Mononuclear cell (primary cell): ENCODE results near the gene RASL12. TPM values are rescaled to one million over a fixed set of nuclear protein-coding genes. Genes with fewer than 3 reads are reported as not detected.
"Not testable (repeated sequence)": the region's sequence is repeated elsewhere in the genome, so short reads cannot be mapped to it uniquely, and the experiment has no call there.

Source experiments
- H3K27me3 ChIP-seq: 2 replicates; pipeline ENCODE4 v1.6.0; 2011; ENCODE audit warnings: low read length, control low read depth; ENCODE audit not compliant: insufficient read depth
- H3K4me1 ChIP-seq: 2 replicates; pipeline ENCODE4 v1.5.1; 2011; ENCODE audit warnings: mild to moderate bottlenecking, low read length, control low read depth; ENCODE audit not compliant: insufficient read depth
- H3K4me3 ChIP-seq: 2 replicates; pipeline ENCODE4 v1.5.1; 2011; ENCODE audit warnings: mild to moderate bottlenecking, low read length, moderate library complexity
- H3K9me3 ChIP-seq: 2 replicates; pipeline ENCODE4 v1.5.1; 2011; ENCODE audit warnings: low read depth, mild to moderate bottlenecking, control low read depth, low read length
- total RNA-seq: library from RNA; depleted of rRNA; stranded (reverse); fragments of >200 nt; gene quantifications from one replicate; pipeline ENCODE4 v1.2.3, GENCODE V29; 2012

The RASL12 gene
- total RNA-seq, 1 donor = not detected

DNA sequence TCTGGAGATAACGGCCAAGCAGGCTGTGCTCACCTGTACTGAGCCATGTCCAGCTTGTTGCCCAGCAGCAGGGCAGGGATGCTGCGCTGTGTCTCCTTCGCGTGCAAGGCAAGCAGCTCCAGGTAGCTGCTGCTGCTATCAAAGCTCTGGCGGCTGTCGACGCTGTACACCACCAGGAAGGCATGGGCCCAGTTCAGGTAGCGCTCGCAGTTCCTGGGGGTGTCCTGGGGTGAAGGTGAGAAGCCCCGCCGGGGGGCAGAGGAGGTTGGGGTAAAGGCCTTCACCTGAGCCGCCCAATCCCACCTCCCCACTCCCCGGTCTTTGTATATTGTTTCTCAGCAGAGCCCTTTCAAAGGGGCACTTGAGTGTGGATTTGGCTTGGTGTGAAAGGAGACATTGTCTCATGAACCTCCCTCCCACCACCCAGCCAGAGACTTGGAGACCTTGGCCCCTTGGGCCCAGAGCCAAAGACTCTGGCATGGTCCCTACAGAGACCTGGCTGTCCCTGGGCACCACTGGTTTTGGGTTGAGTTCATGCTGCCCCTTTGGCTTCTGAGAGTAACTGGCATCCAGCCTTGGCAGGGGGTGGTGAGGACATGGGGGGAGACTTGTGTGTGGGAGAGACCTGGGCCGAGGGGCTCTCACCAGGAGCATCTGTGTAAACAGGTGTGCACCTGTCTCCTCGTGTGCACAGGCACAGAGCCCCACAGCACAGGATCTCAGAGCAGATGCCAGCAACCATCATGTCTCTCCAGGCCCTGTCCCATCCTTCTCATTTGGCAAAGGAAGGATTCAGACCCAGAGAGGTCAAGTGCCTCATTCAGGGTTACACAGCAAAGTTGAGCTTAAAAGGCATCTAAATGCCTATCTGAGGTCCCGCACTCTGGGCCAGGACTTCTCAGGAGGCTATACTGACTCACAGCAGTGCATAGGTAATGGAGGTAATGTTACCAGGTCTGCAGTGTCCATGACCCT, 9.1 kb downstream of the RASL12 start:
- no peak overlapping the region for H3K4me3 ChIP-seq
- no peaks in the 10 kb centered on the region for H3K27me3 ChIP-seq
- H3K9me3 ChIP-seq = no peaks in the 10 kb centered on the region
- no peaks in the 10 kb centered on the region for H3K4me1 ChIP-seq

DNA sequence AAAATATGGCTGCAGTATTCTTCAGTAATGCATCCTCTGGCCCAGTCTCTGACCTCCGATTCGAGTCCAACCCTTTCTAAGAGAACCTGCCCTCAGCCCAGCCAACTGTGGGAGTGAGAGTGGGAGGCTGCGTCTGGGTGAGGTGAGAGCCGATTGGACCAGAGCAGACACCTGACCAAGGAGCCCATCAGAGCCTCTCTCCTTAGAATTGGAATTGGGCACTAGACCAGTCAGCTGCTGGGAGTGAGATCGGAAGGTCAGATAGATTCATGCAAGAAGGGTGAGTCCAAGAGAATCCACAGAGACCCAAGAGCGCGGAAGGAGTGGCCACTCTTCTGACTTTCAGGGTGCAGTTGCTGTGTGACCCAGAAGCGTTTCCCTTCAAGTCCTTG, 10.2 kb downstream of the RASL12 start:
- Histone ChIP-seq H3K9me3 (no peaks in the 10 kb centered on the region), H3K4me3 (no peak overlapping the region), H3K4me1 (no peaks in the 10 kb centered on the region), H3K27me3 (no peaks in the 10 kb centered on the region)

DNA sequence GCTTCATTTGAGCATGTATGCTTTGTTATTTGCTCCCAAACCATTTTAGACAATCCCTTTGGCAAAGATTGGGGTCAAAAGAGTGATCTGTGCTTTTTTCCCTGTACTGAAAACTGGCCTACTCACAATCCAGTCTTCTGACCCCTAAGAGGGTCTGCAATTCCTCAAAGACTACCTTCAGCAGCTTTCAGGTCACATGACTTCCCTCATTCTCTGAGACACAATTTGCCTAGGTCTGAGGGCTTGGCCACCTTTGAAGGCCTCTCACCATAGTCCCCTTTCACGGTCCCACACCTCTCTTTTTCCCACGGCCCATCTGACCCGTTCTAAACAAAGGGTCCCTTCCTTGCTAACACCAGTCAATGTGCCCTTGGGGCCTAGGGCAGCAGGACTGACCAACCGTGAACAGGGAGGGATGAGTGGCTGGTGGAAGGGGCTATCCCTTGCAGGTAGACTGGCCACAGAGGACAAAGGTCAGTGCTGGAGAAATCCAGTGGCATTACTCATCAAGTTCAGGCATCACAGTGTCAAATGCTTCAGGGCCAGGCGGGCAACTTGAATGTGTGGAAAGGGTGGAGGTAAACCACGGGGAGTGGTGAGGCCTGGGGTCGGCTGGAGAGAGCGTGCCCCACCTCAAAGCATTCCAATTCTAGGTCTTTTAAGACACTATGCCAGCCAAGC, 10.8 kb downstream of the RASL12 start:
- H3K27me3 ChIP-seq = no peaks in the 10 kb centered on the region
- H3K4me1 ChIP-seq = no peaks in the 10 kb centered on the region
- no peak overlapping the region for H3K4me3 ChIP-seq
- H3K9me3 ChIP-seq = no peaks in the 10 kb centered on the region

DNA sequence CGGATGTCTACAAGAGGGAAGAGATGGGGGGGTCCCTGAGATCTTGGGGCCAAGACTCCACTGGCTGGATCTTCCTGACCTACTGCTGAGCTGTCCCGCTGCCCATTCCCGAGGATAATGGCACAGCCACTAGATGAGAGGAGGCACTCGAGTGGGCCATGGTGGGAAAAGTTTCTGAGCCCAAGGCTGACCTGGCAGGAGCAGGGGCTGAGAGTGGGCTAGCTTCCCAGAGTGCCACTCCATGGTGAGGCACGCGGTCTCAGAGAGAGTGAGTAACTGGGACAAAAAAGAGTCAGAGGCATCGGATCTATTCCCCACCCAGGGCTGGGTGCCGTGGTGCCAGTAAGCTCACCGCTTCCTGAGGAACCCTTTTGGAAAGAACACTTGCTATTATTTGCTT, 11.7 kb downstream of the RASL12 start:
- no peaks in the 10 kb centered on the region for H3K9me3 ChIP-seq
- no peak overlapping the region for H3K4me3 ChIP-seq
- H3K27me3 ChIP-seq = no peaks in the 10 kb centered on the region
- H3K4me1 ChIP-seq = no peaks in the 10 kb centered on the region

DNA sequence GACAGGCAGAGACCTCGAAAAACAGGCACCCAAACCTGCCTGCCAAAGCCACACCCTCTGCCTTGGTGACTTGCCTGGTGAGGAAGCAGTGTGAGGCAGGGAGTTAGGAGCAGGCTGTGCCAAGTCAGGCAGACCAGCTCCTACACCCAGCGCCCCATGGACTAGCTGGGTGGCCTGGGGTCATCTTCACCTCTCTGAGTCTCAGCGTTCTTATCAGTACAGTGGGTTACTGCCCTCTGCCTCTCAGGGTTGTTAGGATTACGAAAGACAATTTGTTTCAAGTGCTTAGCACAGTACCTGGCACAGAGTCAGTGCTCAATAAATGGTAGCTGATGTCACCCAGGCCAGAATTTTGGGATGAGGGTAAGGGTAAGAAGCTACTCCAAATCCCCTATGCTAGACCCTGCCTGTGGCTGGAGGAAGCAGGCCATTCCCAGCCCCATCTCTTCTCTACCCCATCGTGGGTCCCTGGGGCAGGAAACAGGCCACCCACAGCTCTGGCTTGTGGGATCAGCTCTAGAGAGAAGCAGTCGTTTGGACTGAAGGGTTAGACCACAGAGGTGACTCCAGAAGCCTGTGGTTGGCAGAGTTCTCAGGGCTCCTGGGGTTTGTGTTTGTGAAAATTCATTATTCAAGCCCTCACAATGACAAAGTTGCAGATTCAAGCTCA, 12.5 kb downstream of the RASL12 start:
- no peaks in the 10 kb centered on the region for H3K4me1 ChIP-seq
- H3K4me3 ChIP-seq = no peak overlapping the region
- H3K9me3 ChIP-seq = no peaks in the 10 kb centered on the region
- H3K27me3 ChIP-seq = no peaks in the 10 kb centered on the region

DNA sequence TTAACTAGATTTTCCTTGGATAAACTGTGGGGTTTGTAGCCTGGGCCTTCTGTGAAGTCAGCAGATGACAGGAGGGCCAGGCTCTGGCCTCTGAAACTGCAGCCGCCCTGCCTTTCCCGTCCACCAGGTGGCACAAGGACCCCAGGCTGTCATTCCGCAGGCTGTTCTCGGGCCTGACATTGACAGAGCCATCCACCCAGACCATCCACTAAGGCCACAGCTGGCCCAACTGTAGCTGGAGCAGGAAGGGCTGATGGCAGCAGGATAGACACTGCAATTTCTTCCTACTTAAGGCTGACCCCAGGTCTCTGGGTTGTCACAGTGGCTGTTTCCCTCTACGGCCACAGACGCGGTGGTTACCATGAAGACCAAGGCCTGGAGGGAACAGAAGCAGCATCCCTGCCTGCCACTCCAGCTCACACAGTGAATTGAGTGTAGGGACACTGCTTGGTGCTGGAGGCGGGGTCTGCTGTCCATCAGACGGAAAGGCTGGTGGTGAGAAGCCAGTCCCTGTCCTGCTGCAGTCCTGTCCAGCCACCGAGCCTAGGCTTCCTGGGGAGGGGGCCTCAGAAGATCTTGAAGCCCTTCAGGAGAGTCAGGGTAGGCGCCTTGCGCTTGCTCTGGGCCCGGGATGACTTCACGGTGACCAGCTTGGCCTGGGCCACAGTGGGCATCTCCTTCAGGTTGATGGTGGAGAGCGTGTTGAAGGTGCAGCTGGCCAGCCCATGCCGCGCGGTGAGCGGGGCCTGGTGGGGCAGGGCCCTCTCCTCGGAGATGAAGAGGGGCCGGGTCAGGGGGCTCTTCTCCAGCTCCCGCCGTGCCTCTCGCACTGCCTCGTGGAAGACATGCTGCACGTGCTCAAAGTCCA, 13.2 kb downstream of the RASL12 start:
- no peaks in the 10 kb centered on the region for H3K27me3 ChIP-seq
- H3K4me3 ChIP-seq = no peak overlapping the region
- no peaks in the 10 kb centered on the region for H3K9me3 ChIP-seq
- H3K4me1 ChIP-seq = peaks cover 7% of the 10 kb centered on the region

DNA sequence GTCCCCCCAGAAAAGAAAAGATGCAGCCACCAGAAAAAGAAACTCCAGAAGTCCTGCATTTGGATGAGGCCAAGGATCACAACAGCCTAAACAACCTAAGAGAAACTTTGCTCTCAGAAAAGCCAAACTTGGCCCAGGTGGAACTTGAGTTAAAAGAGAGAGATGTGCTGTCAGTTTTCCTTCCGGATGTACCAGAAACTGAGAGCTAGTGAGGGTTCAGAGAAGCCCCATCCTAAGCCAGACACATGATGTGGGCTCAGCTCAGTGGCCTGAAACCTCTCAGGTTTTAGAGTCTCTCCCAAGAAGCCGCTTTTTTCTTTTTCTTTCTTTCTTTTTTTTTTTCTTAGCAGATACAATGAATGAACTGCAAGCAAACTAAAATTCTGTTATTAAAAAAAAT, 14.8 kb downstream of the RASL12 start:
- Histone ChIP-seq H3K27me3 (no peaks in the 10 kb centered on the region), H3K4me3 (no peak overlapping the region), H3K9me3 (no peaks in the 10 kb centered on the region), H3K4me1 (peaks cover 13% of the 10 kb centered on the region)

DNA sequence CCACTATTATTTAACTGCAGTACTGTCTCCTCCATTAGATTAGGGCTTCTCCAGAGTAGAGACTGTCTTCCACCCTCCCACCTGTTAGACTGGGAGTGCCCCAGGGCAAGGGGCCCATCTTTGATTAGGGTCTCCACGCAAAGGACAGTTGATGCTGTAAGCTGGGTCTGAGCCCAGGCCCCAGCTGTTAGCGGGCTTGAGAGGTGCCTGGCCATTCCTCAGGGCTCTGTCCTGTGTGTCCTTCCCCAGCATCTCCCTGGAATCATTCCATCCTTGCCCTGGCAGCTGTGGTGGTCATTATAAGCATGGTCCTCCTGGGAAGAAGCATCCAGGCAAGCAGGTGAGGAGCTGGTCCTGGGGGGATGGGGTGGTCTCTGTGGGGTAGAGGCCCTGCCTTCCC, 16.5 kb downstream of the RASL12 start:
- H3K27me3 ChIP-seq = no peaks in the 10 kb centered on the region
- peaks cover 13% of the 10 kb centered on the region for H3K4me1 ChIP-seq
- H3K4me3 ChIP-seq = no peak overlapping the region
- no peaks in the 10 kb centered on the region for H3K9me3 ChIP-seq

DNA sequence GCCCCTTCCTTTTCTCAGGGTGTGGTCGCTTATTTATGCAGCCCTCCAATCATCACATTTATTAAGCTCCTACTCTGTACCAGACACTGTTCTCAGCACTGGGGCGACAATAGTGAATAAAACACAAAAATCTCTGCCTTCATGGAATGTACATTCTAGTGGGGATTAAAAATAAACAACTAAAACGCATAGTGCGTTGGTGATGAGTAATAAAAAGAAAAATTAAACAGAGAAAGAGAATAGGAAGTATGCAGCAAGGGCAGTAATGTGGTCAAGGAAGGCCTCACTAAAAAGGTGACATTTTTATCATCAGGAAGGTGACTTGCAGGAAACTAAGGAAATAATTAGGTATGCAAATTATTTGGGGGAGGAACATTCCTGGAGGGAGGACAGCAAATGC, 17.5 kb downstream of the RASL12 start:
- Histone ChIP-seq H3K4me1 (peaks cover 13% of the 10 kb centered on the region), H3K4me3 (no peak overlapping the region), H3K27me3 (no peaks in the 10 kb centered on the region), H3K9me3 (no peaks in the 10 kb centered on the region)

DNA sequence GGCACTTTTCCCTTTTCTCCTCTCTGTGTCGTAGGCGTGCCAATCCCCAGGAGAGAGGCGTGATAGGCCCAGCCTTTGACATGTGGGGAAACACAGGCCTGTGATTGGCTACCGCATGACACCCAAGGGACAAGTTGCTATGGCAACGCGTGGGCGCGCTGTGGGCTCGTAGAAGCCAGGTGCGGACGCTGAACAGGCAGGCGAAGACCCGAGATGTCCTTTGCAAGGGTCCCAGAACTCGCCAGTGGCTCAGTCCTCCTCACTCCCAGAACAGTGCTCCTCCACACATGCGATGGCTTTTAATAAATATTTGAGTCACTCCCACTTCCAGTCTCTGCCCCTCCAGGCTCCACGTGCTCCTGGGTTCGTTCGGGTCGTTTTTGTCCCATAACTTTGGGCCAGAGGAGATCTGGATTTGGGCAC, 18.4 kb downstream of the RASL12 start:
- no peak overlapping the region for H3K4me3 ChIP-seq

DNA sequence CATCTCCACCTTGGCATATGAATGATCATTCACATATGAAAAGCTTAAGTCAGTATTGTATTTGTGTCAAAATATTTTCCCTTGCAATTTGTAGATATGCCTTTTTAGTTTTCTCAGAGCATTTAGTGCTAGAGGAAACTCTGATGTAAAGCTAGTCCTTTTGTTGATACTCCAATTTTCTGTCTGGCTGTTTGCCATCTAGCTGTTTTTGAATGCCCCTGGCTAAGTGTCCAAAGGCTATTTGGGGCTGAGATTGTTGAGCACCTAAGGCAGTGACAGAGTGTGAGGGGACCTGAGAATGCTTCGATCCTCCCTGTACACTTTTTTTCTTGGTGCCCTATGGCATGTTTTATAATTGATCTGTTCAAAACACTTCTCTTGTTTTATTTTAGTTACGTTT, 19.6 kb downstream of the RASL12 start:
- Histone ChIP-seq H3K4me3 (no peak overlapping the region), H3K27me3 (no peaks in the 10 kb centered on the region), H3K4me1 (peaks cover 13% of the 10 kb centered on the region), H3K9me3 (no peaks in the 10 kb centered on the region)

More for the DNA sequence above, 18.4 kb downstream of the RASL12 start:
- Histone ChIP-seq H3K9me3 (no peaks in the 10 kb centered on the region), H3K27me3 (no peaks in the 10 kb centered on the region), H3K4me1 (peaks cover 13% of the 10 kb centered on the region)

DNA sequence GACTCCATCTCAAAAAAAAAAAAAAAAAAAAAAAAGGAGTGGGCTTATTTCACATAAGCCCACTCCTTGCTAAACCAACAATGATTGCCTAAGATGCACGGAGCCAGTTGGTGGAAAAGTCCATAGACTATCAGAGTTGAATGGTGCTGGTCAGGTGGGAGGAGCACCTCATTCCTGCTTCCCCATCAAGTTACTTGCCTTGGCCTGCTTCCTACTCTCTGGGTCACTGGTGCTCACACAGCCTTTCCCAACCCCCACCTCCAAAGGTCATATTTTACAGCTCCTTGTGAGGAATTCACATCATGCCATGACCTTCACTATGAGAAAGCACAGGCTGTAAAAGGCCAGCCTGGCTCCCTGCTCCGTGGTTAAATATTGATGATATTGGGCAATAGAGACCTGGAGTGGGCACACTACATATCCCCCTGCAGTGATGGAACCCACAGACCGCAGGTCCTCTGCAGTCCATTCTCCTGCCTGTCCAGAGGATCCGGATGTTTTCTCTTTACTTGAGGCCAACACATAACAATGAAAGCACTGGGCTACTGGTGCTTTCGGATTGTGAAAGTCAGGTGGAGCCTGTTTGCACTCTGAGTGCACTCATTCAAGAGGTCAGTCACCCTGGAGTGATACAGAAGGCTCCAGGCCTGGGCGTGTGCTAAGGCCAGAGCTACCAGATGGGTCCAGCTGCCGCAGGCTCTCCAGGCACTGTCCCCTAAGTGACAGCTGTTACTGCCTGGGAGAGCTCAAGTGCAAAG, 22.9 kb downstream of the RASL12 start, which contains the start of gene SLC51B:
TSS of gene SLC51B (plus strand) at position 664 of the 758 bp plus-strand sequence. CDS start 4,618 bp downstream, outside the sequence.
- H3K9me3 ChIP-seq = no peaks in the 10 kb centered on the region
- peaks cover 10% of the 10 kb centered on the region for H3K4me1 ChIP-seq
- no peaks in the 10 kb centered on the region for H3K27me3 ChIP-seq
- H3K4me3 ChIP-seq = no peak within 1 kb of the TSS

DNA sequence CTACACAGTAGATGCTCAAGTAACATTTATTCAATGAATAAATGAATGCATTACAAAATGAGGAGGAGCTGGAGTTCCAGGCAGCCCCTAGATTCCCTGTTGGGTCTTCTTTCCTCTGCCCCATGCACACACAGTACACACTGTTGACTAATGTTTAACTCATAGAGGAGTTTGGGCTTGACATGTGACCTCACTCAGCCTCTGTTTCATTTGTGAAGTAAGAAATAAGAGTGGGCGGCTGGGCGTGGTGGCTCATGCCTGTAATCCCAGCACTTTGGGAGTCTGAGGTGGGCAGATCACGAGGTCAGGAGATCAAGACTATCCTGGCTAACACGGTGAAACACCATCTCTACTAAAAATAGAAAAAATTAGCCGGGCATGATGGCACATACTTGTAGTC, 23.6 kb downstream of the RASL12 start:
- H3K27me3 ChIP-seq, H3K4me1 ChIP-seq, H3K9me3 ChIP-seq, H3K4me3 ChIP-seq: not testable (repeated sequence)
